Measurements from ENCODE around the gene UGT1A5. TPM values are rescaled to one million over a fixed set of nuclear protein-coding genes. Genes with fewer than 3 reads are reported as not detected.
"Not testable (repeated sequence)": the region's sequence is repeated elsewhere in the genome, so short reads cannot be mapped to it uniquely, and the experiment has no call there.

UGT1A5 gene
- total RNA-seq, 8 experiments from 2014 or later = 0.09 to 1.4 (median 0.47) TPM; not detected in 5

- WGBS, 10 experiments = 90 to 100% (median 100%) methylated on average over 1 to 2 of the region's 5 CpGs; no CpG with 5 or more reads in 5 of the 10 experiments
- ATAC-seq (replicated peaks in 6 of 8); H3K4me3 ChIP-seq; H3K27ac ChIP-seq; H3K4me1 ChIP-seq (replicated peaks in 1 of 2): not testable (repeated sequence)
- in situ Hi-C loops (cut with MboI; ENCODE audit: low pct_unique_long_range_greater_than_20kb in 2 of 9, low sequenced_read_pairs in 9 of 9, unreplicated experiment in 9 of 9) = loop anchor here in 2 of 9 experiments (25.0 kb wide), 2 partner anchors 164 to 239 kb away; no protein-coding TSS in a partner anchor
Observed at GRCh38 chr2:233700842-233701241, 11.9 kb upstream of the UGT1A5 start.

GRCh38 chr2:233702238-233702637 is 10.5 kb upstream of the UGT1A5 start:
- in situ Hi-C loops (cut with MboI; ENCODE audit: low pct_unique_long_range_greater_than_20kb in 2 of 9, low sequenced_read_pairs in 9 of 9, unreplicated experiment in 9 of 9) = loop anchor here in 2 of 9 experiments (25.0 kb wide), 2 partner anchors 165 to 240 kb away; no protein-coding TSS in a partner anchor
- WGBS, 10 experiments = 56 to 97% (median 89%) methylated on average over 2 to 3 of the region's 3 CpGs
- ATAC-seq (replicated peaks in 6 of 8) = no peak
- Histone ChIP-seq H3K27ac (no peak overlapping the region), H3K4me3 (no peak overlapping the region), H3K4me1 (replicated peaks in 1 of 2) (peaks cover 0 to 4% of the 10 kb centered on the region in 2 donors)

GRCh38 chr2:233705911-233706506 is 6.7 kb upstream of the UGT1A5 start:
- Histone ChIP-seq H3K4me1 (replicated peaks in 1 of 2) (no peaks in the 10 kb centered on the region), H3K4me3 (no peak overlapping the region), H3K27ac (no peak overlapping the region)
- ATAC-seq (replicated peaks in 6 of 8) = no peak
- in situ Hi-C loops (cut with MboI; ENCODE audit: low pct_unique_long_range_greater_than_20kb in 2 of 9, low sequenced_read_pairs in 9 of 9, unreplicated experiment in 9 of 9) = loop anchor here in 2 of 9 experiments (25.0 kb wide), 2 partner anchors 169 to 244 kb away; no protein-coding TSS in a partner anchor
- WGBS, 10 experiments = 53 to 100% (median 91%) methylated on average over 1 to 4 of the region's 4 CpGs; no CpG with 5 or more reads in 3 of the 10 experiments

- H3K4me3 ChIP-seq = no peak overlapping the region
- H3K4me1 ChIP-seq (replicated peaks in 1 of 2) = no peaks in the 10 kb centered on the region
- WGBS, 10 experiments = 43 to 80% (median 60%) methylated on average over 1 of the region's 1 CpG; no CpG with 5 or more reads in 7 of the 10 experiments
- no peak overlapping the region for H3K27ac ChIP-seq
- ATAC-seq (replicated peaks in 6 of 8) = no peak
- in situ Hi-C loops (cut with MboI; ENCODE audit: low pct_unique_long_range_greater_than_20kb in 2 of 9, low sequenced_read_pairs in 9 of 9, unreplicated experiment in 9 of 9) = loop anchor here in 2 of 9 experiments (25.0 kb wide), 2 partner anchors 169 to 244 kb away; no protein-coding TSS in a partner anchor
Observed at GRCh38 chr2:233706720-233707119, 6.0 kb upstream of the UGT1A5 start.

GRCh38 chr2:233707940-233708644 is 4.6 kb upstream of the UGT1A5 start:
- no peak overlapping the region for H3K4me3 ChIP-seq
- in situ Hi-C loops (cut with MboI; ENCODE audit: low pct_unique_long_range_greater_than_20kb in 2 of 9, low sequenced_read_pairs in 9 of 9, unreplicated experiment in 9 of 9) = loop anchor here in 2 of 9 experiments (25.0 kb wide), 2 partner anchors 171 to 246 kb away; no protein-coding TSS in a partner anchor
- no peak overlapping the region for H3K27ac ChIP-seq
- 7 to 89% (median 82%) methylated on average over 3 to 9 of the region's 10 CpGs for WGBS, 10 experiments
- H3K4me1 ChIP-seq (replicated peaks in 1 of 2) = no peaks in the 10 kb centered on the region
- peak in 4 of 8 experiments; percentile 70 to 88 (median 83) for ATAC-seq (replicated peaks in 6 of 8)

- ATAC-seq (replicated peaks in 6 of 8) = no peak
- WGBS, 10 experiments = 42 to 100% (median 93%) methylated on average over 1 to 5 of the region's 5 CpGs; no CpG with 5 or more reads in 3 of the 10 experiments
- in situ Hi-C loops (cut with MboI; ENCODE audit: low pct_unique_long_range_greater_than_20kb in 2 of 9, low sequenced_read_pairs in 9 of 9, unreplicated experiment in 9 of 9) = loop anchor here in 2 of 9 experiments (25.0 kb wide), 2 partner anchors 172 to 247 kb away; no protein-coding TSS in a partner anchor
- Histone ChIP-seq H3K4me1 (replicated peaks in 1 of 2) (no peaks in the 10 kb centered on the region), H3K4me3 (no peak overlapping the region), H3K27ac (no peak overlapping the region)
Observed at GRCh38 chr2:233708942-233709341, 3.8 kb upstream of the UGT1A5 start.

- Histone ChIP-seq H3K27ac (no peak overlapping the region), H3K4me3 (no peak overlapping the region), H3K4me1 (replicated peaks in 1 of 2) (no peaks in the 10 kb centered on the region)
- 5 to 100% (median 41%) methylated on average over 1 to 7 of the region's 11 CpGs; no CpG with 5 or more reads in 2 of the 10 experiments for WGBS, 10 experiments
- ATAC-seq (replicated peaks in 6 of 8) = peak; percentile 44 to 94 (median 76)
- in situ Hi-C loops (cut with MboI; ENCODE audit: low pct_unique_long_range_greater_than_20kb in 2 of 9, low sequenced_read_pairs in 9 of 9, unreplicated experiment in 9 of 9) = loop anchor here in 2 of 9 experiments (25.0 kb wide), 2 partner anchors 174 to 249 kb away; no protein-coding TSS in a partner anchor
Observed at GRCh38 chr2:233711312-233712008, 1.2 kb upstream of the UGT1A5 start.

- ATAC-seq (replicated peaks in 6 of 8) = no peak
- H3K4me1 ChIP-seq (replicated peaks in 1 of 2) = no peaks in the 10 kb centered on the region
- in situ Hi-C loops (cut with MboI; ENCODE audit: low pct_unique_long_range_greater_than_20kb in 2 of 9, low sequenced_read_pairs in 9 of 9, unreplicated experiment in 9 of 9) = loop anchor here in 2 of 9 experiments (25.0 kb wide), 2 partner anchors 176 to 251 kb away; no protein-coding TSS in a partner anchor
- H3K27ac ChIP-seq = no peak overlapping the region
- 75 to 100% (median 86%) methylated on average over 1 to 6 of the region's 7 CpGs; no CpG with 5 or more reads in 2 of the 10 experiments for WGBS, 10 experiments
- no peak overlapping the region for H3K4me3 ChIP-seq
Observed at GRCh38 chr2:233713262-233713615, 532 bp downstream of the UGT1A5 start.

GRCh38 chr2:233714121-233714520 is 1.4 kb downstream of the UGT1A5 start:
- no peak overlapping the region for H3K4me3 ChIP-seq
- in situ Hi-C loops (cut with MboI; ENCODE audit: low pct_unique_long_range_greater_than_20kb in 2 of 9, low sequenced_read_pairs in 9 of 9, unreplicated experiment in 9 of 9) = loop anchor here in 2 of 9 experiments (25.0 kb wide), 2 partner anchors 177 to 252 kb away; no protein-coding TSS in a partner anchor
- no peak overlapping the region for H3K27ac ChIP-seq
- WGBS, 10 experiments = 40 to 100% (median 92%) methylated on average over 1 to 2 of the region's 2 CpGs; no CpG with 5 or more reads in 2 of the 10 experiments
- H3K4me1 ChIP-seq (replicated peaks in 1 of 2) = no peaks in the 10 kb centered on the region
- ATAC-seq (replicated peaks in 6 of 8) = no peak

- in situ Hi-C loops (cut with MboI; ENCODE audit: low pct_unique_long_range_greater_than_20kb in 2 of 9, low sequenced_read_pairs in 9 of 9, unreplicated experiment in 9 of 9) = loop anchor here in 2 of 9 experiments (25.0 kb wide), 2 partner anchors 181 to 256 kb away; no protein-coding TSS in a partner anchor
- 50 to 90% (median 76%) methylated on average over 1 to 3 of the region's 7 CpGs; no CpG with 5 or more reads in 4 of the 10 experiments for WGBS, 10 experiments
- no peak for ATAC-seq (replicated peaks in 6 of 8)
Observed at GRCh38 chr2:233718552-233718951, 5.8 kb downstream of the UGT1A5 start, which contains the start of gene UGT1A4. UGT1A4 (plus strand) TSS chr2:233718736; CDS start chr2:233718821, 85 bp downstream.

GRCh38 chr2:233728723-233729301 is 16.1 kb downstream of the UGT1A5 start, which contains the start of gene UGT1A3:
UGT1A3 (plus strand) TSS chr2:233729042; CDS start chr2:233729127, 85 bp downstream.
- 45 to 88% (median 60%) methylated on average over 1 to 6 of the region's 8 CpGs; no CpG with 5 or more reads in 4 of the 10 experiments for WGBS, 10 experiments
- ATAC-seq (replicated peaks in 6 of 8) = no peak
- no peaks in the 10 kb centered on the region for H3K4me1 ChIP-seq (replicated peaks in 1 of 2)
- in situ Hi-C loops (cut with MboI; ENCODE audit: low pct_unique_long_range_greater_than_20kb in 2 of 9, low sequenced_read_pairs in 9 of 9, unreplicated experiment in 9 of 9) = no loop called here
- no peak within 1 kb of the TSS for H3K4me3 ChIP-seq
- H3K27ac ChIP-seq = no peak within 1 kb of the TSS

More at GRCh38 chr2:233718552-233718951, 5.8 kb downstream of the UGT1A5 start, which contains the start of gene UGT1A4:
- H3K27ac ChIP-seq = no peak within 1 kb of the TSS
- no peak within 1 kb of the TSS for H3K4me3 ChIP-seq
- no peaks in the 10 kb centered on the region for H3K4me1 ChIP-seq (replicated peaks in 1 of 2)

Measured in motor neuron (in vitro differentiated cells).